ENCODE data around the gene TRIM29.

TRIM29 gene

GRCh38 chr11:120126620-120127019 lies 11.3 kb downstream of the TRIM29 start:
- no peak for DNase-seq (ENCODE audit: low read depth)
- no peak overlapping the region for H3K4me3 ChIP-seq (ENCODE audit: low read depth, low read length)
- TF ChIP-seq CTCF (IDR thresholded peaks at IDR 0.05; ENCODE audit: insufficient read depth, low read depth, low read length, missing control alignments): no peak

- no peak overlapping the region for H3K4me3 ChIP-seq (ENCODE audit: low read depth, low read length)
- DNase-seq (ENCODE audit: low read depth): no peak
- TF ChIP-seq CTCF (IDR thresholded peaks at IDR 0.05; ENCODE audit: insufficient read depth, low read depth, low read length, missing control alignments): no peak
Observed at GRCh38 chr11:120125509-120125908, 12.4 kb downstream of the TRIM29 start.

- no peak overlapping the region for H3K4me3 ChIP-seq (ENCODE audit: low read depth, low read length)
- no peak for DNase-seq (ENCODE audit: low read depth)
- TF ChIP-seq CTCF (IDR thresholded peaks at IDR 0.05; ENCODE audit: insufficient read depth, low read depth, low read length, missing control alignments): no peak
Observed at GRCh38 chr11:120125024-120125423, 12.9 kb downstream of the TRIM29 start.

- no peak for DNase-seq (ENCODE audit: low read depth)
- TF ChIP-seq CTCF (IDR thresholded peaks at IDR 0.05; ENCODE audit: insufficient read depth, low read depth, low read length, missing control alignments): no peak
- no peak overlapping the region for H3K4me3 ChIP-seq (ENCODE audit: low read depth, low read length)
Observed at GRCh38 chr11:120124355-120124754, 13.6 kb downstream of the TRIM29 start.

- H3K4me3 ChIP-seq (ENCODE audit: low read depth, low read length): no peak overlapping the region
- TF ChIP-seq CTCF (IDR thresholded peaks at IDR 0.05; ENCODE audit: insufficient read depth, low read depth, low read length, missing control alignments): no peak
- DNase-seq (ENCODE audit: low read depth): no peak
Observed at GRCh38 chr11:120123946-120124345, 14.0 kb downstream of the TRIM29 start.

GRCh38 chr11:120122924-120123683 lies 14.8 kb downstream of the TRIM29 start:
- no peak for DNase-seq (ENCODE audit: low read depth)
- H3K4me3 ChIP-seq (ENCODE audit: low read depth, low read length): no peak overlapping the region

More at GRCh38 chr11:120122924-120123683, 14.8 kb downstream of the TRIM29 start:
- no peak for TF ChIP-seq CTCF (IDR thresholded peaks at IDR 0.05; ENCODE audit: insufficient read depth, low read depth, low read length, missing control alignments)
